HEK293 (cell line): ENCODE measurements around the gene NOB1.

ENCODE experiments used
- CTCF ChIA-PET: fragments of 350-600 bp; formaldehyde crosslinking; extraction: SDS; loops from one replicate; lab custom pipeline; 2021; ENCODE audit warnings: antibody characterized with exemption; lab: Yijun Ruan, JAX
- POLR2A ChIA-PET: fragments of 300-600 bp; formaldehyde crosslinking; extraction: SDS; loops from one replicate; lab custom pipeline; 2020; ENCODE audit warnings: antibody characterized with exemption, inconsistent platforms; lab: Yijun Ruan, JAX
- H3K27ac ChIP-seq: fragments of 200-500 bp; sonication (Bioruptor generic); 2 replicates; pipeline ENCODE4 v1.5.1; 2014; ENCODE audit warnings: low read depth, low read length, control low read depth, inconsistent platforms; ENCODE audit errors: extremely low read depth
- H3K36me3 ChIP-seq, 2 experiments: fragments of 200-500 bp in 1 of 2; sonication (Bioruptor generic) in 1 of 2; 1 replicate in 1 of 2; 2 replicates in 1 of 2; pipeline ENCODE4 v1.5.1; 2014 to 2017; ENCODE audit warnings: inconsistent platforms in 2 of 2, low read length in 2 of 2; ENCODE audit not compliant: control insufficient read depth in 2 of 2, insufficient read depth in 1 of 2
- H3K4me1 ChIP-seq: fragments of 200-500 bp; sonication (Bioruptor generic); 2 replicates; pipeline ENCODE4 v1.5.1; 2014; ENCODE audit warnings: mild to moderate bottlenecking, low read length, inconsistent platforms; ENCODE audit not compliant: control insufficient read depth, insufficient read depth
- H3K4me3 ChIP-seq: 2 replicates; pipeline ENCODE4 v1.5.1; 2011; ENCODE audit warnings: low read depth, mild to moderate bottlenecking, control low read depth, low read length, moderate library complexity
- H3K9me3 ChIP-seq: fragments of 200-500 bp; sonication (Bioruptor generic); 2 replicates; pipeline ENCODE4 v1.5.1; 2014; ENCODE audit warnings: low read depth, low read length, inconsistent platforms; ENCODE audit not compliant: control insufficient read depth, insufficient read depth
- EGR2 ChIP-seq: fragments of 450-650 bp; formaldehyde crosslinking; IDR thresholded peaks from 2 replicates; pipeline ENCODE4 v1.5.1; 2016; ENCODE audit warnings: low read depth, missing biosample characterization, missing genetic modification characterization
- KLF1 ChIP-seq: fragments of 450-650 bp; formaldehyde crosslinking; IDR thresholded peaks from 2 replicates; pipeline ENCODE4 v1.5.1; 2016; ENCODE audit warnings: missing biosample characterization, missing genetic modification characterization
- KLF17 ChIP-seq: fragments of 450-650 bp; formaldehyde crosslinking; IDR thresholded peaks from 2 replicates; pipeline ENCODE4 v1.5.1; 2016; ENCODE audit warnings: missing biosample characterization, missing genetic modification characterization
- PBX3 ChIP-seq: sonication (generic); formaldehyde crosslinking; IDR thresholded peaks from 2 replicates; pipeline ENCODE4 v1.8.1; 2022; ENCODE audit warnings: mild to moderate bottlenecking, moderate library complexity, missing genetic modification reagents
- PRDM1 ChIP-seq: fragments of 450-650 bp; formaldehyde crosslinking; IDR thresholded peaks from 2 replicates; pipeline ENCODE4; 2016; ENCODE audit warnings: missing biosample characterization, missing genetic modification characterization
- TSHZ1 ChIP-seq: fragments of 450-650 bp; formaldehyde crosslinking; IDR thresholded peaks from 2 replicates; pipeline ENCODE4 v1.5.1; 2016; ENCODE audit warnings: missing biosample characterization, missing genetic modification characterization, borderline replicate concordance
- WT1 ChIP-seq: fragments of 450-650 bp; formaldehyde crosslinking; IDR thresholded peaks from 2 replicates; pipeline ENCODE4 v1.5.1; 2016; ENCODE audit warnings: missing biosample characterization, missing genetic modification characterization
- ZBTB21 ChIP-seq: fragments of 450-650 bp; formaldehyde crosslinking; IDR thresholded peaks from 2 replicates; pipeline ENCODE4 v1.5.1; 2017; ENCODE audit warnings: missing biosample characterization, missing genetic modification characterization
- ZNF175 ChIP-seq: fragments of 450-650 bp; formaldehyde crosslinking; IDR thresholded peaks from 2 replicates; pipeline ENCODE4 v1.5.1; 2016; ENCODE audit warnings: missing biosample characterization, missing genetic modification characterization
- ZNF239 ChIP-seq: fragments of 450-650 bp; formaldehyde crosslinking; IDR thresholded peaks from 2 replicates; pipeline ENCODE4 v1.5.1; 2016; ENCODE audit warnings: missing biosample characterization, missing genetic modification characterization
- ZNF280C ChIP-seq: fragments of 450-650 bp; formaldehyde crosslinking; IDR thresholded peaks from 2 replicates; pipeline ENCODE4 v1.5.1; 2016; ENCODE audit warnings: missing biosample characterization, missing genetic modification characterization
- ZNF335 ChIP-seq: fragments of 450-650 bp; formaldehyde crosslinking; conservative IDR thresholded peaks from 2 replicates; pipeline ENCODE4 v1.5.1; 2016; ENCODE audit warnings: missing biosample characterization, missing genetic modification characterization
- ZNF449 ChIP-seq: fragments of 450-650 bp; formaldehyde crosslinking; IDR thresholded peaks from 2 replicates; pipeline ENCODE4 v1.5.1; 2017; ENCODE audit warnings: missing biosample characterization, mild to moderate bottlenecking, missing genetic modification characterization, moderate library complexity

Gene NOB1

GRCh38 chr16:69773260-69773947 is 18.7 kb upstream of the NOB1 start:
- no peaks in the 10 kb centered on the region; a peak in 1 of 3 replicates for H3K36me3 ChIP-seq
- POLR2A ChIA-PET: interaction anchor here (1.0 kb wide), 1 partner anchor 19 kb away, joined by 3 read pairs; the partner anchor contains the start of gene NOB1
- H3K4me3 ChIP-seq: no peak overlapping the region
- CTCF ChIA-PET: interaction anchor here (0.5 to 0.6 kb wide), 2 partner anchors 11 to 19 kb away, joined by 3 to 4 read pairs; partner anchors contain the start of gene WWP2
- H3K9me3 ChIP-seq: no peaks in the 10 kb centered on the region
- no peak overlapping the region for H3K27ac ChIP-seq
- TF ChIP-seq KLF1 (tag by site-specific recombination): peak; percentile 77
- TF ChIP-seq KLF17: no peak
- TF ChIP-seq ZNF280C (tag by site-specific recombination): no peak
- no peak for TF ChIP-seq ZNF239 (tag by site-specific recombination)
- TF ChIP-seq ZBTB21 (tag by site-specific recombination): no peak
- TF ChIP-seq TSHZ1 (tag by site-specific recombination): no peak
- TF ChIP-seq ZNF449 (tag by site-specific recombination): peak; percentile 46; the same call in 1 of the 2 replicates
- TF ChIP-seq EGR2 (tag by site-specific recombination): peak; percentile 25; the same call in 1 of the 2 replicates
- no peaks in the 10 kb centered on the region for H3K4me1 ChIP-seq

GRCh38 chr16:69771651-69771967 is 16.9 kb upstream of the NOB1 start:
- no peak for TF ChIP-seq ZNF175 (tag by site-specific recombination)
- peak; percentile 12; the same call in 1 of the 2 replicates for TF ChIP-seq PRDM1 (tag by site-specific recombination)
- TF ChIP-seq ZNF335 (tag by site-specific recombination): 0 out of 2 replicates have a peak, but pooled peaks have one; percentile 22
- no peak for TF ChIP-seq ZNF239 (tag by site-specific recombination)
- no peak for TF ChIP-seq WT1 (tag by site-specific recombination)
- TF ChIP-seq PBX3 (CRISPR knock-in tag): no peak
- Histone ChIP-seq H3K4me3 (no peak overlapping the region), H3K36me3 (no peaks in the 10 kb centered on the region), H3K4me1 (no peaks in the 10 kb centered on the region), H3K9me3 (no peaks in the 10 kb centered on the region), H3K27ac (no peak overlapping the region)
- POLR2A ChIA-PET: interaction anchor here (1.1 kb wide), 1 partner anchor 9 kb away, joined by 4 read pairs; the partner anchor contains the start of gene WWP2
- CTCF ChIA-PET: no interaction called here
